Stimulated activated CD4-positive, alpha-beta T cell treated with anti-CD3 and anti-CD28 coated beads, Interleukin-15, amount 100 ng/mL, for 24 hours (primary cell): ENCODE results near the gene PLEKHF1.
"Not testable (repeated sequence)": the region's sequence is repeated elsewhere in the genome, so short reads cannot be mapped to it uniquely, and the experiment has no call there.

ENCODE experiments used
- DNase-seq: peaks from one replicate; pipeline ENCODE4 v3.0.0-alpha.2; 2020

The PLEKHF1 gene

GRCh38 chr19:29665826-29666577 is 741 bp downstream of the PLEKHF1 start:
- DNase-seq = peak; percentile 42

- DNase-seq = peak; percentile 46
These were observed 1.5 kb downstream of the PLEKHF1 start for GRCh38 chr19:29666578-29667386.

- peak; percentile 44 for DNase-seq
These were observed 2.1 kb downstream of the PLEKHF1 start for GRCh38 chr19:29667387-29667783.

GRCh38 chr19:29667901-29668341 is 2.7 kb downstream of the PLEKHF1 start:
- peak; percentile 68 for DNase-seq

DNA sequence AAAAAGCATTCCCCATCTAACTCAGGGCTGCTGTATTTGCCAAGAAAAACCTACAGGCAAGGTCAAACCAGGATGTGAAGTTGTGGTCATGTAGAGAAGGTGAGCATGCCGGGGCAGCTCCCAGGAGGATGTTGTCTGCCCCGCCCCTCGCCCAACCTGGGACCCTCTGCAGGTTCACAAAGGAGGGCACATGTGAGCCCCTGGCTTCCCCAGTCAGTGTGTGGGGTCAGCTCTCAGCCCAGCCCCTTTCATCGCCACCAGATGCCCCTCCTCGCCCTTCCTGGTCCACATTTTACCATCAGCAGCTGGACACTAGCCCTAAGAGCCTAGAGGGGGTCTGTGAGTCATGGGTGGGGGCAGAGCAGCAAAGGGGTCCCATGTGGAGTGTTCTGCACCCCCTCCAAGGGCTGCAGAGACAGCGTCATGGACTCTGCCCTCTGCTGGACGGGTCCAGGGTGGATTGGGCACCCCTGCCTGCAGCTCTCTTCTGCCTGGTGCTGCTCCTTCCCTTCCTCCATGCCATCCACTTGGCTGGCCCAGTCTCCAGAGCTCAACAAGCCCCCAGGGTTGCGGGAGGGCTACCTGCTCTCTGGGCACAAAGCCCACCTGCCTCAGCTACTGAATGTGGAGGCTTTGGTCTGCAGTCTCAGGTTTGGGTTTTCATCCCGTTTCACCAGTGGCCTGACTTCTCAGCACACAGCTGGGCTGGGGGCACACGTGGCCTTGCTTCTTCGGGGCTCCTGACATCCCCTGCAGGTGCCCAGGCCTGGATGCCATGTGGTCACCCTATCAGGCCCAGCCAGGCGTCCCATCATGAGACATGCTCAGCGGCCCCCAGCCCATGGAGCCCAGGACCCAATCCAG is 3.7 kb downstream of the PLEKHF1 start:
- DNase-seq = peak; percentile 25

GRCh38 chr19:29670255-29670654 is 5.0 kb downstream of the PLEKHF1 start:
- no peak for DNase-seq

DNA sequence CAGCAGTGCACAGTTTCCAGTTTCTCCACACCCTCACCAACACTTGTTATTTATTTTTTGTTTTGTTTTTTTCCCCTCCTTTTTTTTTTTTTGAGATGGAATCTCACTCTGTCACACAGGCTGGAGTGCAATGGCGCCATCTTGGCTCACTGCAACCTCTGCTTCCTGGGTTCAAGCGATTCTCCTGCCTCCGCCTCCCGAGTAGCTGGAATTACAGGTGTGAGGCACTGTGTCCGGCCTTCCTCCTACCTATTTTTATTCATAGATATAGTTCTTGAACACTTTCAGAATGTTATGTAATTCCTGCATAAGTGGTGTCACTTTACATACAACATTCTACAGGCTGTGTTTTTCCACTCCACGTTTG is 5.7 kb downstream of the PLEKHF1 start:
- DNase-seq = not testable (repeated sequence)

GRCh38 chr19:29671393-29672160 is 6.3 kb downstream of the PLEKHF1 start:
- DNase-seq = peak; percentile 91

DNA sequence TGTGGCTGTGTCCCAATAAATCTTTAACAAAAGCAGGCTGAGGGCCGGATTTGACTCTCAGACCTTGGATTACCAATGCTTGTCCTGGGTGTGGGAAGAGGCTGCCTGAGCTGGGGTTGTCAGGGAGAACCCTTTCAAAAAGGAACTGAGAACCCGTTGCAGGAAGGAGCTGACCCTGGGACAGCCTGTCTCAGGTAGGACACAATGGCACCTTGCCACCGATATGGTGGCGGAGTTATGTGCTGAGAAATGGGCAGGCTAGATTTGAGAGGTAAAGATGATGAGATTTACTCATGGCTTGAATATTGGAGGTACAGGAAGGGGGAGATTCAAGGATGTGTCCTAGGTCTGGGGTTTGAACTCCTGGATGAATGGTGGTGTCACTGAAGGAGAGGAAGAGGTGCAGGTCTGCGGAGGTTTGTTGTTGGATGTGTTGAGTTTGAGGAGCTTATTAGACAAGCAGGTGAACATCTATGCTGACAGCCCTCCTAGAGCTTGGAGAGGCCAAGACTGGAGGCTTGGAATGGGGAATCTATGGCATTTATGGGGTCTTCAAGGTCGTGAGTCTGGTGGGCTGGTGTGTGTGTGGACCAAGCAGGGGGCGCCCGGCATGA is 7.2 kb downstream of the PLEKHF1 start:
- DNase-seq = no peak

GRCh38 chr19:29672933-29673336 is 7.7 kb downstream of the PLEKHF1 start:
- DNase-seq = peak; percentile 91

GRCh38 chr19:29673451-29674371 is 8.4 kb downstream of the PLEKHF1 start:
- DNase-seq = no peak

- no peak for DNase-seq
These were observed 9.3 kb downstream of the PLEKHF1 start for GRCh38 chr19:29674374-29675119.

- DNase-seq = no peak
These were observed 9.9 kb downstream of the PLEKHF1 start for GRCh38 chr19:29675120-29675649.

DNA sequence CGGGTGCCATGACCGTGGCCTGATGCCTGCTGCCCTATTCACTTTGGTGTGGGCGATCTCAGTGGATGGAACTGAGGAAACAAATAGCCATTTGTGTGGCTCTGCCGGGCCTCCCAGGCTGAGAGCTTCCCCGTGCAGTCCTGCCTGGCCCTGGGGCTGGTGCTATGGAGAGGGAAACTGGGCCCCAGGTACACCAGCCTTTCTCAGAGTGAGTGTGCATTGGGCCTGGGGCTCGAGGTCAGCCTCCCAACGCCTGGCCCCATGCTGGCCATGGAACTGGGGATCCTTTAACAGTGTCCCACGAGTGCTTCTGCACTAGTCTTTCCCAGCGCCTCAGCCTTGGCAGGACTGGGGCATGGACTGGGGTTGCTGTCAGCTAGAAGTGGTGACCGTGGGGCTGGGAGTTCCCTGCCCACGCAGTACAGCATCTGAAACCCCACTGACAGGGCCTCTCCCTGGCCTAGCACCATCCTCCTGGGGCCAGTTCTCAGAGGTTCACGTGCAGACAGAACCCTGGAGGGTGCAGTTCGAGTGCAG is 10.5 kb downstream of the PLEKHF1 start:
- no peak for DNase-seq

- no peak for DNase-seq
These were observed 11.3 kb downstream of the PLEKHF1 start for GRCh38 chr19:29676586-29676985.

DNA sequence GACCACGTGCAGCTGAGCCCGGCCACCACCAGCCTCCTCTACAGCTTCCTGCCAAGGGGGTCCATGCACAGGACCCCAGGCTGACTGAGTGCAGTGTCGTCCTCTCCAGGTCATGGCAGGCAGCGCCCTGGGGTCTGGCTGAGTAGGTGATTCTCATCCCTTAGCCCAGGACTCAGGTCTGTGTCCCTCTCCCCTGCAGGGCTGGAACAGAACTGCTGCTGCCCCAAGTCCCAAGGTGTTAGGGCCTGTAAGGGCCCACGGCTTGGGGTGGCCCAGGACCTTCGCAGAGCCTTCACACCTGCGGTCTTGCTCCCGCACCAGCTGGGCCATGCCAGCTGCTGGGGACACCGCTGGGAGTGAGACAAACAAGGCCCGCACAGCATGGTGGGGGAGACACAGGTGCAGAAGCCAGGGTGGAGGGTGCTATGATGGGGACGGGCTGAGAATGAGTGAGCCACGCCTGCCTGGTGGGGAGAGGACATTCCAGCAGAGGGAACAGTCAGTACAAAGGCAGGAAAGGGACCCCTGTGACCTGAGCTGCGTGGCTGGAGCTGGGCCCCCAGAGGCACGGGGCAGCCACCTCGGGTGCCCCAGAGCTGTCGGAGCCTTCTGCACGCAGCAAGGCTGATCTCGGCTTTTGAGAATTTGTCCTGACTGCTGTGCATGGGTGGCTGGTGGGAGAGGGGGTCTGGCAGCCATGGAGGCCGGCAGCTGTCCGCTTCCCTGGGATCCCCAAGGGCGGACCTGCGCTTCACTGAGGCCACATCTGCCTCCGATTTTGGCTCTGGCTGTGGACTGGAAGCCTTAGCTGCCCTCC is 11.9 kb downstream of the PLEKHF1 start:
- DNase-seq = no peak

- no peak for DNase-seq
These were observed 13.3 kb downstream of the PLEKHF1 start for GRCh38 chr19:29678484-29679106.

GRCh38 chr19:29679598-29680210 is 14.4 kb downstream of the PLEKHF1 start:
- no peak for DNase-seq
